ENCODE results near the gene BMPR1A. TPM values are rescaled to one million over a fixed set of nuclear protein-coding genes. Genes with fewer than 3 reads are reported as not detected.

The BMPR1A gene
- total and polyA plus RNA-seq, 2 of the 13 experiments (the other 11 are each of a cell fraction or from before 2014, with no cell fraction given), result 17.8 to 44.2 TPM

- TF ChIP-seq POGK (CRISPR knock-in tag; conservative IDR thresholded peaks at IDR 0.05), result peak; percentile 83; the same call in 1 of the 2 replicates
- no peak for TF ChIP-seq MBD4 (IDR thresholded peaks at IDR 0.05; ENCODE audit: borderline replicate concordance, low read length)
- no peak for TF ChIP-seq HINFP (CRISPR knock-in tag; IDR thresholded peaks at IDR 0.05; ENCODE audit: low read depth)
- no peak for TF ChIP-seq HOXD1 (CRISPR knock-in tag; IDR thresholded peaks at IDR 0.05)
- TF ChIP-seq ZFY (CRISPR knock-in tag; IDR thresholded peaks at IDR 0.05), result peak; percentile 89
- TF ChIP-seq SAP130 (CRISPR knock-in tag; IDR thresholded peaks at IDR 0.05; ENCODE audit: low read depth), result peak; percentile 58; the same call in 1 of the 2 replicates
- TF ChIP-seq KAT7 (CRISPR knock-in tag; IDR thresholded peaks at IDR 0.05; ENCODE audit: borderline replicate concordance), result peak; percentile 81; the same call in 1 of the 2 replicates
- peak; percentile 60 for TF ChIP-seq MAX (IDR thresholded peaks at IDR 0.05)
- peak; percentile 65; the same call in 1 of the 2 replicates for TF ChIP-seq ZNF605 (CRISPR knock-in tag; IDR thresholded peaks at IDR 0.05)
- peak; percentile 76 for TF ChIP-seq ZSCAN20 (CRISPR knock-in tag; IDR thresholded peaks at IDR 0.05; ENCODE audit: borderline replicate concordance)
- no peak for TF ChIP-seq ZKSCAN1 (IDR thresholded peaks at IDR 0.05; ENCODE audit: low read length)
- TF ChIP-seq ZNF782 (CRISPR knock-in tag; IDR thresholded peaks at IDR 0.05; ENCODE audit: borderline replicate concordance), result 0 out of 2 replicates have a peak, but pooled peaks have one; percentile 20
- TF ChIP-seq GFI1 (CRISPR knock-in tag; IDR thresholded peaks at IDR 0.05; ENCODE audit: borderline replicate concordance), result peak; percentile 75; the same call in 1 of the 2 replicates
- no peak for TF ChIP-seq SCMH1 (CRISPR knock-in tag; IDR thresholded peaks at IDR 0.05; ENCODE audit: borderline replicate concordance)
- no peak for TF ChIP-seq BHLHE40 (IDR thresholded peaks at IDR 0.05; ENCODE audit: low read length)
- no peak for TF ChIP-seq ZNF577 (CRISPR knock-in tag; IDR thresholded peaks at IDR 0.05; ENCODE audit: borderline replicate concordance, low read depth)
- no peak for TF ChIP-seq NCOA5 (CRISPR knock-in tag; IDR thresholded peaks at IDR 0.05)
- no peak for TF ChIP-seq ZNF609 (CRISPR knock-in tag; IDR thresholded peaks at IDR 0.05; ENCODE audit: borderline replicate concordance)
- TF ChIP-seq SALL2 (CRISPR knock-in tag; IDR thresholded peaks at IDR 0.05), result peak; percentile 86; the same call in 1 of the 2 replicates
Observed at GRCh38 chr10:86710987-86711512, 45.4 kb upstream of the BMPR1A start (continued).

Measured in HepG2 (cell line).